Measurements from ENCODE around the gene PTPRG.

GRCh38 chr3:61686228-61686648, 124.9 kb downstream of the PTPRG start:
- TF ChIP-seq EZH2 (IDR thresholded peaks at IDR 0.05; ENCODE audit: insufficient read depth, low read length): no peak
- TF ChIP-seq, protein P1, sequence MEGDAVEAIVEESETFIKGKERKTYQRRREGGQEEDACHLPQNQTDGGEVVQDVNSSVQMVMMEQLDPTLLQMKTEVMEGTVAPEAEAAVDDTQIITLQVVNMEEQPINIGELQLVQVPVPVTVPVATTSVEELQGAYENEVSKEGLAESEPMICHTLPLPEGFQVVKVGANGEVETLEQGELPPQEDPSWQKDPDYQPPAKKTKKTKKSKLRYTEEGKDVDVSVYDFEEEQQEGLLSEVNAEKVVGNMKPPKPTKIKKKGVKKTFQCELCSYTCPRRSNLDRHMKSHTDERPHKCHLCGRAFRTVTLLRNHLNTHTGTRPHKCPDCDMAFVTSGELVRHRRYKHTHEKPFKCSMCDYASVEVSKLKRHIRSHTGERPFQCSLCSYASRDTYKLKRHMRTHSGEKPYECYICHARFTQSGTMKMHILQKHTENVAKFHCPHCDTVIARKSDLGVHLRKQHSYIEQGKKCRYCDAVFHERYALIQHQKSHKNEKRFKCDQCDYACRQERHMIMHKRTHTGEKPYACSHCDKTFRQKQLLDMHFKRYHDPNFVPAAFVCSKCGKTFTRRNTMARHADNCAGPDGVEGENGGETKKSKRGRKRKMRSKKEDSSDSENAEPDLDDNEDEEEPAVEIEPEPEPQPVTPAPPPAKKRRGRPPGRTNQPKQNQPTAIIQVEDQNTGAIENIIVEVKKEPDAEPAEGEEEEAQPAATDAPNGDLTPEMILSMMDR (IDR thresholded peaks at IDR 0.05; ENCODE audit: insufficient read depth, low read depth, low read length): no peak
